NCI-H187 (cell line): ENCODE results near the gene PNPLA7.
"Not testable (repeated sequence)": the region's sequence is repeated elsewhere in the genome, so short reads cannot be mapped to it uniquely, and the experiment has no call there.

Source experiments
- DNase-seq, 2 experiments: peaks; one replicate each; lab custom pipeline; 2025; lab: John Stamatoyannopoulos, UW

PNPLA7 gene

DNA sequence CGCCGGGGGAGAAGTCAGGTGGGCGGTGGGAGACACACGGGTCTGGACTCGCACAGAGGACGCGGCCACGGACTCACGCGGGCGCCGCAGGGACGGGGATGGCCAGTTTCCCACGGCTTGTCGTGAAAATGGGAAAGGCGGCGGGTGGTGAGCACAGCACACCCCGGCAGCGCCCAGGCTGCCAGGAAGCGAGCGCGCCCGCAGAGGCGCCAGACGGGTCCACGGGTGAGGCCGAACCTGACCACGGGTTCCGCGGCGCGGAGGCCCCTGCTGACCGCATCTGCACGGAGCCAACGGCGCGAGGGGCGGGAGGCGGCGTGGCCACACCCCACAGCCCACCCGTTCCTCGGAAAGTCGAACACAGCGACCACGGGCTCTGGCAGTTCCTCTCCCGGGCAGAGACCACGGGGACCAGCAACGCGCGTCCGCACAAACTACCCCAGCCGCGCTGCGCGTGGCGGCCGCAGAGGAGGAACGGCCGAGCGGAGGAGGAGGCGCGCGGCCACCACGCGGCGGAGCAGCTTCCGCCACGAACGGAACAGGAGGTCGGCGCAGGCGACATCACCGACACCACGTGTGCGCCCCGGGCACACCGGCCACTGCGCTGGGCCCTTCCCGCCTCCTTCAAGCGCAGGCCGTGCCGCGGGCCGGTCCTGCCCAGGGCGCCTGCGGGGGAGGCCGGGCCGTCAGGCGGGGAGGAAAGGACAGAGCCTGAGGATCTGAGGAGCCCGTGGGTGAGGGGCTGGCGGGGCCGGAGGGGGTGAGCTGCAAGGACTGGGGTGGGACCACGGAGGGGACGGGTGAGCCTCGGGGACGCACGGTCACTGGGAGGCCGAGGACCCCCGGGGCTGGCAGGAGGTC lies 132.8 kb downstream of the PNPLA7 start:
- DNase-seq, result no peak

DNA sequence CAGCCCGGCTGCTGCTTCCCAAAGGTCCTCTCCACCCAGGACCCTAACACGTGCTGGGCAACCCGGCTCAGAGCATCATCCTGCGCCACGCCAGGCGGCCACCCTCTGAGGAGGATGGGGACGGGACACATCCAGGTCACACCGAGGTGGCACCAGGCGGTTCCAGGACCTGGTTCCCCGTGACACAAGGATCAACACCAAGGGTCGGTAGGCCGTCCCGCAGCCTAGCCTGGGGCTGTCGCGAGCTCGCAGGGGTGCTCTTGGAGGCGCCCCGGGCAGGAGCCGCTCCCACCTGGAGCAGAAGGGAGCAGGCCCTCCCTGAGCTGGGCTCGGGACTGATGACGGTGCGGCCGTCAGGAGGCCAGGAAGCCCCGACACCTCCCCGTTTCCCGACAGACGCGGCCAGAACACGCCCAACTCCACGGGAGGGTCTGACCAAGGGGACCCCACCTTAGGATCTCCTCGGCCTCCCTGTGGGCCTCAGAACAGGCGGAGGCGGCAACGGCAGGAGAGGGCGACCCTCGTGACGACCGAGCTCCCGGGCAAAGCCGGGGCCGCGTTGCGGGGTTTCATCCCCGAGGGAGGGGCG lies 133.5 kb downstream of the PNPLA7 start:
- DNase-seq, result no peak

DNA sequence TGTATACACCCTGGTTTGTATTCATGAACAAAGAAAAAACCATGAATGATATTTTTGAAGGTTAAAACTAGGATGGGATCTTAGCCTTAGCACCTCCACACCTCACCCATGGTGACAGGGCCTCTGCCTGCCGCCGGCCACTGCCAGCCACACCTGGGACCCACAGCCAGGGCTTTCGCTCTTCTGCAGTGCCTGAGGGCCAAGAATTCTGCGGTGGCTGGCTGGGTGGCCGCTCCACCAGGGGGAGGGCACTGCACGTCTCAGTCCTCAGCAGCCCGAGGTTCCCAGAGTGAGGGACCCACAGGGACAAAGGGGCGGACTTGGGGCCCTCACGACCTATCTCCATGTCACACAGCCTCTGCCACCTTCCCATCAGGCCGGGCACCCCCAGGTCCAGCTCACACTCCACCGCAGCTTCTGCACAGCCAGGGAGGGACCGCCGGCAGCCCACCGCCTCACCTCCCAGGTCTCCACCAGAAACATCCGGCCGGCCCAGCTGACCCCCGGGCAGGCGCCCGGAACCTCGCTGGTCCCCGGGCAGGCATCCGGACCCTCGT lies 134.1 kb downstream of the PNPLA7 start:
- no peak for DNase-seq

DNA sequence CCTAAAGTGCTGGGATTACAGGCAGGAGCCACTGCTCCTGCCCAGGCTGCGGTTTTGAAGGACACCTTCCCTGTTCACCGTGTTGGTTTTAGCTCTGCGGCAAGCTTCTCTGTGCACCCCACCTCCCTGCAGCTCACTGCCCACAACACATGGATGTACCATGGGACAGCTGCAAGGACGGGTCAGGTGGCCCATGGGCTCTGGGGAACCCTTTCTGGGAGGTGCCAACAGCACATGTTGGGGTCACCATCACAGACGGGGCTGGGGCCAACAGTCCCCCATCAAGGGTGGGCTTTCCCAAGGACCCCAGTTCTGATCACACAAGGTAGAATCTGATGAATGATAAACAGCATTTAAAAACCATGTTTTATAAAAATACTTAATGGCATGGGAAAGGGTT lies 134.8 kb downstream of the PNPLA7 start:
- no peak for DNase-seq

DNA sequence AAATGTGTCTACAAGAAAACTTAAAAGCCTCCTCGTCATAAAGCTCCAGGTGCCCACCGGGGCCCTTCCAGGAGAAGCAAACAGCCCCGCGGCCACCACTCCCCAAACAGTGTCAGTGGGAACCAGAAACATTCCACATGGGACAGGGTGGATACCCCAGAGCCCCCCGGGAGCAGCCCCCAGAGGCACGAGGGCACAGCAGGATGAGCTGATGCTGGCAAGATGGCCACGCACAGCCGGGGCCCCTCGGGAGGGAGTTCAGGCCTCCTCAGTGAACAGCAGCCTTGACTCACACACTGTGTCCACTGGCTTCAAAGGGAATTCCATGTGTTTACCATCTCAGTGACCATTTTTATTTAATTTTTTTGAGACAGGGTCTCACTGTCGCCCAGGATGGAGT lies 137.8 kb downstream of the PNPLA7 start:
- DNase-seq, result no peak

DNA sequence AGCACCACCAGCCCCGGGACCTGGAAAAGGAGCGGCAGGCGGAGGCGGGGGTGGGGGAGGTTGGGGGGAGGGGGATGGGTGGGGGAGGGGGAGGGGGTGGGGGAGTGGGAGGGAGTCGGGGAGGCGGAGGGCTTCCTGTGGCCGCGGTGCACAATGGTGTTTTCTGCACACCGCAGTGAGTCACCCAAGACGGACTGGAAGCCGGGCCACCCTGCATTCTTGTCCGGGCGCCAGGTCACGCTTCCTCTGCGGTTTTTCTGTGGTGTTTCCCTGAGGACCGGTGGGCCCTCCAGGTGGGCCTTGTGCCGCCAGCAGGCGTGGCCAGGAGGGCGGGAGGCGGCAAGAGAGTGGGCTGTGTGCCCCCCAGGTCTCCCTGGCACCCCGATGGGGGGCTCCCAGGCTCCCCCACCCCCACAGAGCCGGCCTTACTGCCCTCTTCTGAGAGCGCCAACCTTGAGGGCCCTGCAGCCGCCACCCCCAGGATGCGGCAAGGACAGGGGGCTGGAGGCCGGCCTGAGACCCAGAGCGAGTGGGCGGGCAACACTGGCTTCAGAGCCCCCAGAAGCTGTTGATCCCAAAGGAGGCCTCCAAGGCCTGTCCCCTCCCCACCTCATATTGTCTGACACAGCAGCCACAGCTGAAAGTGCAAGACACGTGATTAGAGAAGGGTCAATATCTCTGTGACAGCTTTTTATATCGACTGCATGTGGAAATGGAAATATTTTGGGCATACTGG lies 138.4 kb downstream of the PNPLA7 start:
- DNase-seq, result no peak

DNA sequence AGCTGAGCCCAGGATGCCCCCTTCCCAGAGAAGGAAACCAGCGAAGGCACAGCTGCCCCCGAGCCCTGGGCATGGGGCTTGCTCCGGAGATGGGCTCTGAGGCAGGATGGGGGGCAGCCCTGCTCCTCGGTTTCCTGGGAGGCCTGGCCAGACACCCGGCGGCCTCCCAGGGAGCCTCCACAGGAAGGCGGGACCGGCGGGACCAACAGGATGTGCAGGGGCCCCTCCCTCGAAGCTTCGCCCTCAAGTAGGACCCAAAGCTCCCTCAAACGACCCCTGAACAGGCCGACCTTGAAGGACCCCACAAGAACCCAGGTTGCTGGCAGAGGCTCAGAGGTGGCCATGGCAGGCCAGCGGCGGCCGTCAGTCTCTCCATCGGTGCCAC lies 138.9 kb downstream of the PNPLA7 start:
- no peak for DNase-seq

DNA sequence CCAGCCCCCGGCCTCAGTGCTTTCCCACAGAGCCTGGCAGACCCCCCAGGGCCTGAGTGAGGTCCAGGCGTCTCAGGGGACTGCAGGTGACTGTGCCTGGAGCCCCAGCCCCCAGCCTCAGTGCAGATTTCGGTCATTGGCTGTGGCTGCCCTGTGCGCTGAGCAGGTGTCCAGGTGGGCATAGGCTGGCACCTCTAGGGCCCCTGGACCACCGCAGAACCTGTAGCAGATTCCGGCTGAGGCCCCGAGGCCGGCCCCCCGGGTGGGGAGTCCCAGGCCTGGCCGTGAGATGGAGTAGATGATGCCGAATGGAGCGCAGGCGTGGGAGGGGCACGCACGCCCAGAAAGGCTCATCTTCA lies 139.3 kb downstream of the PNPLA7 start:
- DNase-seq, result no peak

DNA sequence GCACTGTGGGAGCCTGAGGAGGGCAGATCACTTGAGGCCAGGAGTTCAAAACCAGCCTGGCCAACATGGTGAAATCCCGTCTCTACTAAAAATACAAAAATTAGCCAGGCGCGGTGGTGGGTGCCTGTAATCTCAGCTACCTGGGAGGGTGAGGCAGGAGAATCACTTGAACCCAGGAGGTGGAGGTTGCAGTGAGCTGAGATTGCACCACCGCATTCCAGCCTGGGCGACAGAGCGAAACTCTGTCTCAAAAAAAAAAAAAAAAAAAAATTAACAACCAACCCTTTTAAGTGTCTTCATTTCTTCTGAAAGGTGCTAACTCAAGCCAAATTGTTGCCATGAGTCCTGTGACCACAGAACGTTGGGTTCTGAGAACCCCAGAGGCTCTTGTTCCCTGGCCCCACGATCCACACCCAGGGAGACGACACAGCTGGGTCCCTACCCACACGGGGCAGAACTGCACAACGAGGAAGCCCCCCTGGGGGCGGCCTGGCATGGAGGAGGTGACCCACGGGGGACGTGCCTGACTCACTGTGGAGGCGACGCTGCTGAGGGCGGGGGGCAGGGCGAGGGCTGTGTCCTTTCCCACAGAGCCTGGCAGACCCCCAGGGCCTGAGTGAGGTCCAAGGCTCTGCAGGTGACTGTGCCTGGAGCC lies 139.8 kb downstream of the PNPLA7 start:
- not testable (repeated sequence) for DNase-seq
